ENCODE data around the gene SERPINE1. TPM values are rescaled to one million over a fixed set of nuclear protein-coding genes. Genes with fewer than 3 reads are reported as not detected.
"Not testable (repeated sequence)": the region's sequence is repeated elsewhere in the genome, so short reads cannot be mapped to it uniquely, and the experiment has no call there.

SERPINE1 gene
- total RNA-seq, 8 experiments from 2014 or later = 0.05 to 128 (median 0.93) TPM

DNA sequence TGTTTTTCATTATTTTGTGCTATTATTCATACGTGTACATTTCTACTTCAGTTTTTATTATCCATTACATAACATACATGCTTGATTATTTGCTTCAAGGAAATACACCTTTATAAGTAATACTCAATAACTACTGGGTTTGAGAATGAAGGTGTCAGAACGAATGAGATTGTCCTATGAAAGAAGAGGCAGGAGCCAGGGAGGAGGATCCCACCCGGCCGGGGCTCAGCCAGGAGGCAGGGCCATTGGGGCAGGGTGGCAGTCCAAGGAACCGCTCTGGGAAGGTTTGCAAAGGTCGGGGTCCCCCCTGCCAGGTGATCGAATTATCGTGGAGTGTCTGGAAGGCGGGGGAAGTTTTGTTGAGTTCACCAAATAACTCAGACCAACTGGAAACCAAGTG, 32.5 kb upstream of the SERPINE1 start:
- in situ Hi-C loops (cut with MboI; ENCODE audit: low pct_unique_long_range_greater_than_20kb in 2 of 9, low sequenced_read_pairs in 9 of 9, unreplicated experiment in 9 of 9) = no loop called here
- 4 to 89% (median 61%) methylated on average over 1 to 5 of the region's 9 CpGs; no CpG with 5 or more reads in 1 of the 10 experiments for WGBS, 10 experiments
- no peak for ATAC-seq (replicated peaks in 6 of 8)
- Histone ChIP-seq H3K27ac (no peak overlapping the region), H3K4me3 (no peak overlapping the region), H3K4me1 (replicated peaks in 1 of 2) (peaks cover under 1 to 2% of the 10 kb centered on the region in 2 donors)

DNA sequence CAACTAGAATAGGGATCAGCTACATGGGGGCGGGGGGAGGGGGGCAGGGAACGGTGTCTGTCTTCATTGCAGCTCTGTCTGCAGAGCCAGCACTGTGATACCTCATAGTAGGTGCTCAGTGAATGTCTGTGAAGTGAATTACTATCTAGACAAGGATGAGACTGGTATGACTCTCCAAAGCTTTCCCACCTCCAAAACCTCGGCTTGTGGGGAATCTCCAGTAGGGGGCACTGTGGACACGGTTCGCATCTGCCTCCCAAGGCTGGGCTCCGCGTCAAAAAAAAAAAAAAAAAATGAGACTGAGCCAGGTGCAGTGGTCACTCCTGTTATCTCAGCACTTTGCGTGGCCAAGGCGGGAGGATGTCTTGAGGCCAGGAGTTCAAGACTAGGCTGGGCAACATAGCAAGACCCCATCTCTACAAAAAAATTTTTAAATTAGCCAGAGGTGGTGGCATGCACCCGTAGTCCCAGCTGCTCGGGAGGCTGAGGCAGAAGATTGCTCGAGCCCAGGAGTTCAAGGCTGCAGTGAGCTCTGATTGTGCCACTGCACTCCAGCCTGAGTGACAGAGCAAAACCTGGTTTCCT, 32.0 kb upstream of the SERPINE1 start:
- H3K27ac ChIP-seq = no peak overlapping the region
- peaks cover 5 to 7% of the 10 kb centered on the region in 2 donors for H3K4me1 ChIP-seq (replicated peaks in 1 of 2)
- WGBS, 10 experiments = 33 to 93% (median 71%) methylated on average over 1 to 6 of the region's 12 CpGs; no CpG with 5 or more reads in 3 of the 10 experiments
- in situ Hi-C loops (cut with MboI; ENCODE audit: low pct_unique_long_range_greater_than_20kb in 2 of 9, low sequenced_read_pairs in 9 of 9, unreplicated experiment in 9 of 9) = no loop called here
- no peak overlapping the region for H3K4me3 ChIP-seq
- ATAC-seq (replicated peaks in 6 of 8) = peak in 3 of 8 experiments; percentile 71 to 85 (median 78)

DNA sequence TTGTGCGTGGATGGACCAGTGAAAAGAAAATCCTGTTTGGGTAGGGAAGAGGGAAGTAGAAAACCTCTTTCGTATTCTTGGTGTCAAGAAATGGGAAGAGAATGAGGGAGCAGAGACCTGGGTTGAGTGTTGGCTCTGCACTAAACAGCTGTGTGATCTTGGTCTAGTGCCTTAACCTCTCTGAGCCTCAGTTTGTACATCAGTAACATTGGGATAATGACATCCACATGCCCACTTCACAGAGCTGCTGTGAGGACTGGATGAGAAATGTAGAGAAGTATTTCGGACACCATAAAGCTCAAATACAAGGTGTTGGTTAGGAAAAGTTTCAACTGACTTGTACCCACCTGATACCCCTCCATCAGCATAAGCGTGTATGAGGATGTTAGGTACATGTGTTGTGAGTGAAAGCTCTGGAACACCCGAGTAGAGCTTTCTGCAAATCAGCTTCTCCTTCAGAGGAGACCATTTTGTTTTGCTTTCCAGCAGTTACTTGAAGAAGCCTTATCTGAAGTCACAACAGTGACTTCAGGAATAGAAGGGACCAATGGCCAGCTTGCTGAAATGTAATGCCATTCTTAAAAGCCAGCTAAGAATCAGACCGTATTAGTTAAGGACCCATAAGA, 30.5 kb upstream of the SERPINE1 start:
- Histone ChIP-seq H3K27ac (no peak overlapping the region), H3K4me1 (replicated peaks in 1 of 2) (peaks cover 13 to 14% of the 10 kb centered on the region in 2 donors), H3K4me3 (no peak overlapping the region)
- no peak for ATAC-seq (replicated peaks in 6 of 8)
- WGBS, 10 experiments = 36 to 100% (median 78%) methylated on average over 1 to 5 of the region's 6 CpGs
- in situ Hi-C loops (cut with MboI; ENCODE audit: low pct_unique_long_range_greater_than_20kb in 2 of 9, low sequenced_read_pairs in 9 of 9, unreplicated experiment in 9 of 9) = no loop called here

DNA sequence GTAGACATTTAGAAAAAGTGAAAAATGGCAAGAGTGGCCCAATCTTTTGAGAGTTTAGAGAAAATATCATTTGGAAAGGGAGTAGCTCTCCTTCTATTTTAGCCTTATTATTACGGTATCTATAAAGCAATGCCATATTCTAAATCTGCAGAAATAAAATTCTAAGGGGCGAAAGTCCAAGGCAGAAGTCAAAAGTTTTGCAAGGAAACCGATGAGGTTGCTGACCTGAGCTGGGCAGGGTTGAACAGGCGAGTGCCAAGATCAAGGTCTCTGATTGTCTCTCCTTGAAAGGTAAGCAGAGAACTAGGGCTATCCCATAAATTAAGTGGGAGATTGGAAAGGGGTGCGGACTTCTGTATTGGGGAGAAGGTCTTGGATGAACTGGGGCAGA, 30.0 kb upstream of the SERPINE1 start:
- WGBS, 10 experiments = 73 to 100% (median 91%) methylated on average over 1 to 5 of the region's 5 CpGs
- peaks cover 13 to 14% of the 10 kb centered on the region in 2 donors for H3K4me1 ChIP-seq (replicated peaks in 1 of 2)
- ATAC-seq (replicated peaks in 6 of 8) = no peak
- in situ Hi-C loops (cut with MboI; ENCODE audit: low pct_unique_long_range_greater_than_20kb in 2 of 9, low sequenced_read_pairs in 9 of 9, unreplicated experiment in 9 of 9) = no loop called here
- no peak overlapping the region for H3K4me3 ChIP-seq
- H3K27ac ChIP-seq = no peak overlapping the region

DNA sequence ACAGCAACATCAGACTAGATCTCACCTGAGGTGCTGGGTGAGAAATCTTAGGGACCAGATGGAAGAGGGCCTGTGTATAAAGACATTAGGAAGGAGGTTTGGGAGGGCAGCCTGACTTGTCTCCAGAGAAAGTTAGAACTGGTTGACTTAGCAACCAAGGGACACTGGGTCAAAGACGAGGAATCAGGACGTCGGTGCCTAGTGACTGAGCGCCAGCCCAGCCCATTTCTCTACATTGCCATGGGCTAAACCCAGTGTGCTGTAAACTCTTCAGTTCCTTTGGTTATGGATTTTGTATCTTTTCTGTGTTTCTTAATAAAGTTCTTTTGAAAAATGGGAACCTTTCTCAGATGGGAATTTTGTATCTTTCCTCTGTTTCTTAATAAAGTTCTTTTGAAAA, 29.3 kb upstream of the SERPINE1 start:
- no peak overlapping the region for H3K4me3 ChIP-seq
- 80 to 100% (median 92%) methylated on average over 1 to 4 of the region's 4 CpGs; no CpG with 5 or more reads in 4 of the 10 experiments for WGBS, 10 experiments
- peaks cover 13 to 14% of the 10 kb centered on the region in 2 donors for H3K4me1 ChIP-seq (replicated peaks in 1 of 2)

DNA sequence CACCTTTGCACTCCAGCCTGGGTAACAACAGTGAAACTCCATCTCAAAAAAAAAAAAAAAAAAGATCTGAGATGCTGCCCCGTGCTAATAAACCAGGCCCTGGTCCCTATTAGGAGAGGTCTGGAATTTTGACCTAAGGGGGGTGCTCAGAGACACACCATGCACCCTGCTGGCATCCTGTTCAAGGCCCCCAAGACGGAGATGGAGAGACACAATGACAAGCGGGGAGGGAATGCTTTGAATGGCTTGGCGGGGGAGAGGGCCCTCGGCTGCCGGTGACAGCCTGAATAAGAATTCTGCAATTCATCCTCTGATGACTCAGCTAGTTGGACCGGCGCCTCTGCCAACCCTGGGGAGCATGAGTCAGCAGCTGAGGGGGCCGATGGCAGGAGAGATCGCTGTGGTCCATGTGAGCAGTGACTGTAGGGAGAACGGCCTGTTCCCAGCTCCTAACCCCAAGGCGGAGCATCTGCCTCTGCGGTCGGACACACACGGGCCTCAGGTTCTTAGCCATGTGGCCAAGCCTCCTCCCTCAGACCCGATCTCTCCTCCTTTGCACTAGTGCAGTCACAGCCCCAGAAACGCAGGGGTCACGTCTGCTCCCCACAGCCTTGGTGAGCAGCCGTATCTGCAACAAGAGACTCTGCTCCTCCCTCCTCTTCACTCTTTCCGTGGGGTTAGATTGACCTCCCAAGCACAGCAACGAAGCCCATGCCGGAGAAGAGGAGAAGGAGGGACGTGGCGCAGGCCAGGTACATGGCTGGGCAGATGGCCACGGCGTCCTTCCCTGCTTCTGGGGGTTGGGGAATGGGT, 26.7 kb upstream of the SERPINE1 start:
- in situ Hi-C loops (cut with MboI; ENCODE audit: low pct_unique_long_range_greater_than_20kb in 2 of 9, low sequenced_read_pairs in 9 of 9, unreplicated experiment in 9 of 9) = no loop called here
- no peak overlapping the region for H3K4me3 ChIP-seq
- H3K4me1 ChIP-seq (replicated peaks in 1 of 2) = peaks cover 13 to 14% of the 10 kb centered on the region in 2 donors
- peak; percentile 95 to 98 (median 98) for ATAC-seq (replicated peaks in 6 of 8)
- WGBS, 10 experiments = 0 to 25% (median 7%) methylated on average over 1 to 15 of the region's 26 CpGs; no CpG with 5 or more reads in 3 of the 10 experiments
- peak overlapping the region; percentile 21 to 38 for H3K27ac ChIP-seq

More for the DNA sequence above, 29.3 kb upstream of the SERPINE1 start:
- no peak for ATAC-seq (replicated peaks in 6 of 8)
- H3K27ac ChIP-seq = no peak overlapping the region
- in situ Hi-C loops (cut with MboI; ENCODE audit: low pct_unique_long_range_greater_than_20kb in 2 of 9, low sequenced_read_pairs in 9 of 9, unreplicated experiment in 9 of 9) = no loop called here

DNA sequence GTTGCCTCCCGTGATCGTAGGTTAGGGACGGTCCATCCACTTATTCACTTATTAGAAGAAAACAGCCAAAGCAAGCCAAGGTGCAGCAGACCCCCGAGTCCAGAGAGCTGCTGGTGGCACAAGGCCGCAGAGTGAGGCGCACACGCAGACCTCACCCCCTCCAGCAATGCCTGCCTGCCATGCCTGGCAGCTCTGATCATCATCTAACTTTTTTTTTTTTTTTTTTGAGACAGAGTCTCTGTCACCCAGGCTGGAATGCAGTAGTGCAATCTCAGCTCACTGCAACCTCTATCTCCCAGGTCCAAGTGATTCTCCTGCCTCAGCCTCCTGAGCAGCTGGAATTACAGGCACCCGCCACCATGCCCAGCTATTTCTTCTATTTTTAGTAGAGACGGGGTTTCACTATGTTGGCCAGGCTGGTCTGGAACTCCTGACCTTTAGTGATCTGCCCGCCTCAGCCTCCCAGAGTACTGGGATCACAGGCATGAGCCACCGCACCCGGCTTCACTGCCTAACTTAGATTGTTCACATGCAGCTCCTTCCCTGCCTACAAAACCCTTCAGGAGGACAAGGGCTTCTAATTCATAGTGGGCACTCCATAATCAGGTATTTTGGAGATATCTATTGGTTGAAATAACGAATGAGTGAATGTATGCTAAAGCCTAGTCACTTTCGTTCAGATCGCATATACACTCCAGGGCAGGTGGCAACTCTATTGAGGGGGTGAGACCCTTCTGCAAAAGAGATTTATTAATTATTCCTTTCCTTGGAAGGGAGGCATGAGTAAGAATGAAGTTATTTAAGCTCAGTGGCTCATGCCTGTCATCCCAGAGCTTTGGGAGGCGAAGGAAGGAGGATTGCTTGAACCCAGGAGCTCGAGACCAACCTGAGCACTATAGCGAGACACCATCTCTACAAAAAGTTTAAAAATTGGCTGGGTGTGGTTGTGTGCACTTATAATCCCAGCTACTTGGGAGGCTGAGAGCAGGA, 25.8 kb upstream of the SERPINE1 start:
- ATAC-seq (replicated peaks in 6 of 8) = no peak
- WGBS, 10 experiments = 88 to 100% (median 94%) methylated on average over 3 to 14 of the region's 18 CpGs; no CpG with 5 or more reads in 1 of the 10 experiments
- H3K4me3 ChIP-seq = no peak overlapping the region
- H3K27ac ChIP-seq = no peak overlapping the region
- in situ Hi-C loops (cut with MboI; ENCODE audit: low pct_unique_long_range_greater_than_20kb in 2 of 9, low sequenced_read_pairs in 9 of 9, unreplicated experiment in 9 of 9) = no loop called here
- H3K4me1 ChIP-seq (replicated peaks in 1 of 2) = peaks cover 13 to 14% of the 10 kb centered on the region in 2 donors

DNA sequence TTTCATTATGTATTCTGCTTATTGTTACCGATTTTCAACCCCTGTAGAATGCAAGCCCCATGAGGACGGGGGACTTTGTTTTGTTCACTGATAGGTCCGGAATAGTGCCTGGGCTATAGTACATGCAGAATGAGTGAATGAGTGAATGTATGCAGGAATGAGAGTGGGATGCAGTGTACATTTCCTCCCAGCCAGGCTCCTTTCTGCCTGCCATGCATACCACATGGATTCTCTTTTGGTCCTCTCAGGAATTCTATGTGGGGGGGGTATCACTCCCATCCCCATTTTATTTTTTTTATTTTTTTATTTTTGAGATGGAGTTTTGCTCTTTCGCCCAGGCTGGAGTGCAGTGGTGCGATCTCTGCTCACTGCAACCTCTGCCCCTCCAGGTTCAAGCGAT, 24.9 kb upstream of the SERPINE1 start:
- 57 to 100% (median 81%) methylated on average over 1 to 5 of the region's 6 CpGs; no CpG with 5 or more reads in 1 of the 10 experiments for WGBS, 10 experiments
- Histone ChIP-seq H3K27ac (no peak overlapping the region), H3K4me3 (no peak overlapping the region), H3K4me1 (replicated peaks in 1 of 2) (peaks cover 13 to 14% of the 10 kb centered on the region in 2 donors)
- no peak for ATAC-seq (replicated peaks in 6 of 8)
- in situ Hi-C loops (cut with MboI; ENCODE audit: low pct_unique_long_range_greater_than_20kb in 2 of 9, low sequenced_read_pairs in 9 of 9, unreplicated experiment in 9 of 9) = no loop called here

DNA sequence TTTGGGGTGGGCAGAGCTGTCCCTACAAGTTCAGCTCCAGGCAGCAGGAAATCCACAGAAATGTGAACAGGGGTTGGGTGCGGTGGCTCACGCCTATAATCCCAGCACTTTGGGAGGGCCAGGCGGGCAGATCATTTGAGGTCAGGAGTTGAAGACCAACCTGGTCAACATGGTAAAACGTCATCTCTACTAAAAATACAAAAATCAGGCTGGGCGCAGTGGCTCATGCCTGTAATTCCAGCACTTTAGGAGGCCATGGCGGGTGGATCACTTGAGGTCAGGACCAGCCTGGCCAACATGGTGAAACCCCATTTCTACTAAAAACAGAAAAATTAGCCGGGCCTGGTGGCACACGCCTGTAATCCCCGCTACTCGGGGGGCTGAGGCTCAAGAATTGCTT, 23.2 kb upstream of the SERPINE1 start:
- 0 to 93% (median 70%) methylated on average over 1 to 6 of the region's 10 CpGs; no CpG with 5 or more reads in 7 of the 10 experiments for WGBS, 10 experiments
- ATAC-seq (replicated peaks in 6 of 8); H3K4me3 ChIP-seq; in situ Hi-C loops (cut with MboI; ENCODE audit: low pct_unique_long_range_greater_than_20kb in 2 of 9, low sequenced_read_pairs in 9 of 9, unreplicated experiment in 9 of 9); H3K27ac ChIP-seq: not testable (repeated sequence)
- peaks cover 13 to 14% of the 10 kb centered on the region in 2 donors for H3K4me1 ChIP-seq (replicated peaks in 1 of 2)

DNA sequence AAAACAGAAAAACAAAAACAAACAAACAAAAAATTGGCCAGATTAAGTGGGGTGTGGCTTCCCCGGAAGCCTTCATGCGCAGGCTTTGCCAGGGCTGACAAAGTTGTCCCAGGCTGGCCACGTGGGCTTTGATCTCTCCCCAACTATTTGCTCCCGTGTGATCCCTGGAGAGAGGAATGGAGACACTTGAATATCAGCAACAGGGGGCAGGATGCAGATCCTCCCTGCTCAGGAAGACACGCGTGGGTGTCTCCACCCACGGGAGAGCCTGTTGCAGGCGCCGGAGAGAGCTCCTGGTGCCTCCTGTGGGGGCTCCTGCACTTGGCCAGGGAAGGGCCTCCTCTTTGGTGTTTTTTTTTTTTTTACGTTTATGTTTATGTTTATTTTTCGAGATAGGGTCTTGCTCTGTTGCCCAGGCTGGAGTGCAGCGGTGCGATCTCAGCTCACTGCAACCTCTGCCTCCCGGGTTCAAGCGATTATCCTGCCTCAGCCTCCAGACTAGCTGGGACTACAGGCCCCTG, 22.7 kb upstream of the SERPINE1 start:
- H3K4me1 ChIP-seq (replicated peaks in 1 of 2) = peaks cover 13% of the 10 kb centered on the region in 2 donors
- 0 to 100% (median 60%) methylated on average over 1 to 5 of the region's 15 CpGs; no CpG with 5 or more reads in 1 of the 10 experiments for WGBS, 10 experiments
- no peak overlapping the region for H3K4me3 ChIP-seq
- no peak overlapping the region for H3K27ac ChIP-seq
- no peak for ATAC-seq (replicated peaks in 6 of 8)
- in situ Hi-C loops (cut with MboI; ENCODE audit: low pct_unique_long_range_greater_than_20kb in 2 of 9, low sequenced_read_pairs in 9 of 9, unreplicated experiment in 9 of 9) = no loop called here

DNA sequence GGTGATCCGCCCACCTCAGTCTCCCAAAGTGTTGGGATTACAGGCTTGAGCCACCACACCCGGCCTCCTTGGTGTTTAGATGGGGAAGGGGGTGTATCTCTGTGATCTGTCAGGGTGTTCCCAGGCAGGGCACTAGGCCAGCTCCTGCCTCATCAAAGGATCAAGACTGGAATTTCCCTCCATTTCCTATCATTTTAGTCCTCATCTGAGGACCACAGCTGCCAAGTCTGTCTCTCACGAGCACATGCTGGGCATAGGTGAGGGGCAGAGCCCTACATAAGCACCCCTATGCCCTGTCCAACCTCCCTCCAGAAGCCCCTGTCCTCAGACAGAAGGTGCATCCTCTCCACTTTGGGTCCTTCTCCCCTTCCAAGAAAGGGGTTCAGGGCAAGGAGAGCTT, 22.1 kb upstream of the SERPINE1 start:
- H3K4me3 ChIP-seq = no peak overlapping the region

DNA sequence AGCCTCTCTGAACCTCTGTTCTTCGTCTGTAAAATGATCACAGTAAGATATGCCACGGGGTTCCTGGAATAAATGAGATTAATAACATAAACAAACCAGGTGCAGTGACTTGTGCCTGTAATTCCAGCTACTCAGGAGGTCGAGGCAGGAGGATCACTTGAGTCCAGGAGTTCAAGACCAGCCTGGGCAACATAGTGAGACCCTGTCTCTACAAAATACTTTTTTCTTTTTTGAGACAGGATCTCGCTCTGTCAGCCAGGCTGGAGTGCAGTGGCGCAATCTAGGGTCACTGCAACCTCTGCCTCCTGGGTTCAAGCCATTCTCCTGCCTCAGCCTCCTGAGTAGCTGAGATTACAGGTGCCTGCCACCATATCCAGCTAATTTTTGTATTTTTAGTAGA, 21.7 kb upstream of the SERPINE1 start:
- H3K4me1 ChIP-seq (replicated peaks in 1 of 2); H3K27ac ChIP-seq; in situ Hi-C loops (cut with MboI; ENCODE audit: low pct_unique_long_range_greater_than_20kb in 2 of 9, low sequenced_read_pairs in 9 of 9, unreplicated experiment in 9 of 9); H3K4me3 ChIP-seq; ATAC-seq (replicated peaks in 6 of 8): not testable (repeated sequence)
- 67 to 100% (median 72%) methylated on average over 1 to 3 of the region's 5 CpGs; no CpG with 5 or more reads in 5 of the 10 experiments for WGBS, 10 experiments

More for the DNA sequence above, 22.1 kb upstream of the SERPINE1 start:
- Histone ChIP-seq H3K4me1 (replicated peaks in 1 of 2) (peaks cover 7 to 9% of the 10 kb centered on the region in 2 donors), H3K27ac (no peak overlapping the region)
- in situ Hi-C loops (cut with MboI; ENCODE audit: low pct_unique_long_range_greater_than_20kb in 2 of 9, low sequenced_read_pairs in 9 of 9, unreplicated experiment in 9 of 9) = no loop called here
- WGBS, 10 experiments = 41 to 100% (median 85%) methylated on average over 1 to 2 of the region's 3 CpGs; no CpG with 5 or more reads in 6 of the 10 experiments
- ATAC-seq (replicated peaks in 6 of 8) = no peak
